ENCODE data around the gene KRT79. TPM values are rescaled to one million over a fixed set of nuclear protein-coding genes. Genes with fewer than 3 reads are reported as not detected.

The KRT79 gene
- total RNA-seq, 1 experiment from 2014 or later = not detected

- Mint-ChIP-seq H3K36me3 (ENCODE audit: insufficient read depth, unreplicated experiment) (no peaks in the 10 kb centered on the region), H3K27ac (ENCODE audit: unreplicated experiment) (no peak overlapping the region), H3K4me3 (ENCODE audit: low read depth, unreplicated experiment) (no peak overlapping the region), H3K27me3 (ENCODE audit: unreplicated experiment) (peaks cover 35% of the 10 kb centered on the region), H3K4me1 (ENCODE audit: low read depth, unreplicated experiment) (peaks cover 26% of the 10 kb centered on the region), H3K9me3 (ENCODE audit: low read depth, unreplicated experiment) (no peaks in the 10 kb centered on the region)
- no TSS peak for BruUV-seq (replicated peaks)
- no peak for DNase-seq
- intact Hi-C loops (cut with micrococcal nuclease; ENCODE audit: unreplicated experiment) = no loop called here
- CTCF ChIA-PET = no interaction called here
- TF ChIP-seq CTCF (IDR thresholded peaks at IDR 0.05; ENCODE audit: unreplicated experiment) = no peak
Measured at GRCh38 chr12:52802442-52802841, 31.7 kb downstream of the KRT79 start.

- H3K4me1 Mint-ChIP-seq (ENCODE audit: low read depth, unreplicated experiment) = peaks cover 26% of the 10 kb centered on the region
- peaks cover 28% of the 10 kb centered on the region for H3K27me3 Mint-ChIP-seq (ENCODE audit: unreplicated experiment)
- intact Hi-C loops (cut with micrococcal nuclease; ENCODE audit: unreplicated experiment) = no loop called here
- CTCF ChIA-PET = no interaction called here
- H3K9me3 Mint-ChIP-seq (ENCODE audit: low read depth, unreplicated experiment) = no peaks in the 10 kb centered on the region
- no peak overlapping the region for H3K27ac Mint-ChIP-seq (ENCODE audit: unreplicated experiment)
- BruUV-seq (replicated peaks) = no TSS peak
- DNase-seq = no peak
- no peak for TF ChIP-seq CTCF (IDR thresholded peaks at IDR 0.05; ENCODE audit: unreplicated experiment)
- no peaks in the 10 kb centered on the region for H3K36me3 Mint-ChIP-seq (ENCODE audit: insufficient read depth, unreplicated experiment)
- no peak overlapping the region for H3K4me3 Mint-ChIP-seq (ENCODE audit: low read depth, unreplicated experiment)
Measured at GRCh38 chr12:52801773-52802172, 32.3 kb downstream of the KRT79 start.

GRCh38 chr12:52800259-52800917 is 33.7 kb downstream of the KRT79 start:
- BruUV-seq (replicated peaks) = no TSS peak
- intact Hi-C loops (cut with micrococcal nuclease; ENCODE audit: unreplicated experiment) = no loop called here
- CTCF ChIA-PET = interaction anchor here (0.7 kb wide), 1 partner anchor 12 kb away, joined by 4 read pairs; no protein-coding TSS in a partner anchor
- Mint-ChIP-seq H3K36me3 (ENCODE audit: insufficient read depth, unreplicated experiment) (no peaks in the 10 kb centered on the region), H3K4me1 (ENCODE audit: low read depth, unreplicated experiment) (peaks cover 26% of the 10 kb centered on the region), H3K27me3 (ENCODE audit: unreplicated experiment) (peaks cover 16% of the 10 kb centered on the region), H3K4me3 (ENCODE audit: low read depth, unreplicated experiment) (no peak overlapping the region), H3K27ac (ENCODE audit: unreplicated experiment) (no peak overlapping the region), H3K9me3 (ENCODE audit: low read depth, unreplicated experiment) (no peaks in the 10 kb centered on the region)
- DNase-seq = no peak
- TF ChIP-seq CTCF (IDR thresholded peaks at IDR 0.05; ENCODE audit: unreplicated experiment) = no peak

DNA sequence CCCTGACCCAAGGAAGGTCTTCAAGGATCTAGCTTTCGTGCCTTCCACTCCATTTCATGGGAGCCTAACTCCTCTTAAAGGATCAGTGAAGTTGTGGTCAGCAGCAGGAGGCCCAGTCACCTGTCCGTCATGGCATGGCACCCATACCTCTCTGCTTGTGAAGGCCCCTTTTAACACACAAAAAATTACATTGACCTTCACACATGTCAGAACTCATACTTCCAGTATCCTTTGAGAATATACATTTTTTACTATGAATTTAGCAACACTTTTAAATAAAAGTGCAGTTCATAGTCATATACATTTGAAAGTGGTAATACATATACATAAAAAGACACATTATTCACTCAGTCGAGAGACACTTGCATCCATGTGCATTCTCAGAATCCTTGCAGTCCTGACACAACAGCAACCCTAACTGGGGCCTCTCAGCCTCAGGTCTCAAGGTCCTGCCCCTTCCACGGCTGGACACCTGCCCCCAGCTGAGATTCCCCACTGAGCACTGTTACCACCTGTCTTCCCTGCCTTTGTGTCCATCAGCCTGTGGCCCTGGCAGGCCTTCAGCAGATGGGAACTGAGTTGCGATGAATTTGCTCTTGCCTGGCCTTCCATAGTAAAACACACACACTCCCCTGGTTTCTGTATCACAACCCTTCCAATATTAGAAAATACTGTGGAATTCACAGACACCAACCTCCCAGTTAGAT is 34.5 kb downstream of the KRT79 start:
- BruUV-seq (replicated peaks) = no TSS peak
- peaks cover 16% of the 10 kb centered on the region for H3K27me3 Mint-ChIP-seq (ENCODE audit: unreplicated experiment)

More for the DNA sequence above, 34.5 kb downstream of the KRT79 start:
- Mint-ChIP-seq H3K27ac (ENCODE audit: unreplicated experiment) (no peak overlapping the region), H3K9me3 (ENCODE audit: low read depth, unreplicated experiment) (no peaks in the 10 kb centered on the region), H3K4me3 (ENCODE audit: low read depth, unreplicated experiment) (no peak overlapping the region), H3K4me1 (ENCODE audit: low read depth, unreplicated experiment) (peaks cover 26% of the 10 kb centered on the region), H3K36me3 (ENCODE audit: insufficient read depth, unreplicated experiment) (no peaks in the 10 kb centered on the region)
- intact Hi-C loops (cut with micrococcal nuclease; ENCODE audit: unreplicated experiment) = no loop called here
- no peak for DNase-seq
- no peak for TF ChIP-seq CTCF (IDR thresholded peaks at IDR 0.05; ENCODE audit: unreplicated experiment)
- CTCF ChIA-PET = no interaction called here
